ENCODE data around the gene PTGIR. TPM values are rescaled to one million over a fixed set of nuclear protein-coding genes. Genes with fewer than 3 reads are reported as not detected.

The PTGIR gene
- total and polyA plus RNA-seq, 2 of the 4 experiments (the other 2 are of a cell fraction), result 0.54 to 5.3 TPM

- H4K91ac ChIP-seq (ENCODE audit: insufficient read depth, low read depth, low read length), result peak overlapping the region; percentile 58
- no peaks in the 10 kb centered on the region; the same call in 1 of the 2 replicates for H3K27me3 ChIP-seq (ENCODE audit: control insufficient read depth, insufficient read depth, low read length)
- no peaks in the 10 kb centered on the region for H4K20me1 ChIP-seq (ENCODE audit: insufficient read depth, low read length)
- peak overlapping the region; percentile 82 for H3K4ac ChIP-seq (ENCODE audit: low read depth, low read length)
- peak overlapping the region; percentile 80 for H2BK120ac ChIP-seq (ENCODE audit: low read depth, low read length)
- H3K4me3 ChIP-seq (ENCODE audit: insufficient read depth, low read depth, low read length), result no peak overlapping the region
- peak overlapping the region; percentile 69 for H3K14ac ChIP-seq (replicated peaks; ENCODE audit: low read depth, low read length)
- peak; percentile 65 for ATAC-seq (ENCODE audit: low read depth)
- CTCF ChIA-PET, result interaction anchor here (1.1 to 1.5 kb wide), 2 partner anchors 27 to 30 kb away, joined by 3 to 5 read pairs; partner anchors contain the start of gene DACT3
- whole genome bisulfite sequencing, 2 experiments (ENCODE audit: extremely low coverage in 2 of 2, insufficient read length in 1 of 2), result no CpG with 5 or more reads among the region's 6 CpGs
- peak overlapping the region; percentile 58 for H2AFZ ChIP-seq (replicated peaks; ENCODE audit: low read length, poor library complexity)
- no peak overlapping the region for H3K27ac ChIP-seq (ENCODE audit: insufficient read depth, low read length)
- H2BK20ac ChIP-seq (ENCODE audit: low read depth, low read length), result peak overlapping the region; percentile 68
- no peaks in the 10 kb centered on the region for H3K36me3 ChIP-seq (ENCODE audit: control insufficient read depth, insufficient read depth, low read length)
- POLR2A ChIA-PET (ENCODE audit: unreplicated experiment), result interaction anchor here (1.0 kb wide), 1 partner anchor 30 kb away, joined by 3 read pairs; the partner anchor contains the start of gene CALM3
- H3K9ac ChIP-seq (ENCODE audit: low read depth, low read length), result 0 out of 2 replicates have a peak overlapping the region, but pooled peaks have one; percentile 7
- H2AK9ac ChIP-seq (replicated peaks; ENCODE audit: low read depth, low read length, poor library complexity), result peak overlapping the region; percentile 4
- H3K4me1 ChIP-seq (ENCODE audit: control insufficient read depth, insufficient read depth, low read length), result peaks cover 13% of the 10 kb centered on the region
- H3K56ac ChIP-seq (ENCODE audit: extremely low read depth, insufficient read depth, low read length), result no peak overlapping the region
- no peaks in the 10 kb centered on the region for H3K9me1 ChIP-seq (ENCODE audit: insufficient read depth, low read length)
- H2BK5ac ChIP-seq (ENCODE audit: low read depth, low read length, poor library complexity, severe bottlenecking), result no peak overlapping the region
- no peaks in the 10 kb centered on the region for H3K79me1 ChIP-seq (ENCODE audit: low read depth in 1 of 2, low read length in 2 of 2)
- peak overlapping the region; percentile 20 to 85; a peak in 3 of 4 replicates for H4K8ac ChIP-seq (ENCODE audit: low read depth in 2 of 2, low read length in 2 of 2)
- H2BK15ac ChIP-seq (ENCODE audit: low read depth, low read length), result 0 out of 3 replicates have a peak overlapping the region, but pooled peaks have one; percentile 19
- no TSS peak for BruUV-seq (replicated peaks)
- H4K5ac ChIP-seq (ENCODE audit: low read depth, low read length), result peak overlapping the region; percentile 56
- DNase-seq, result peak; percentile 61
- TF ChIP-seq MAZ (IDR thresholded peaks at IDR 0.05; ENCODE audit: borderline replicate concordance, low read depth, low read length) (peak; percentile 59; the same call in 1 of the 2 replicates), CEBPB (IDR thresholded peaks at IDR 0.05; ENCODE audit: low read depth, low read length) (peak; percentile 90), FOS (IDR thresholded peaks at IDR 0.05; ENCODE audit: low read depth, low read length) (no peak)
- peak overlapping the region; percentile 27; the same call in 1 of the 2 replicates for H2AK5ac ChIP-seq (ENCODE audit: low read depth, low read length)
- H3K4me2 ChIP-seq (ENCODE audit: low read depth, low read length), result no peak overlapping the region
- no peaks in the 10 kb centered on the region for H3K9me3 ChIP-seq (ENCODE audit: control insufficient read depth, insufficient read depth, low read length)
- intact Hi-C loops (cut with micrococcal nuclease) (no loop called here), dilution Hi-C loops (cut with HindIII; ENCODE audit: low sequenced_read_pairs, unreplicated experiment) (no loop called here), in situ Hi-C loops (cut with MboI; ENCODE audit: low sequenced_read_pairs) (no loop called here)
- peak overlapping the region; percentile 51; the same call in 1 of the 2 replicates for H3K23ac ChIP-seq (ENCODE audit: low read depth, low read length)
- peak overlapping the region; percentile 53 for H3K18ac ChIP-seq (ENCODE audit: low read depth, low read length)
These were observed 6.6 kb upstream of the PTGIR start for GRCh38 chr19:46631481-46631880.
